IPS-11a (cell line): Measurements from ENCODE around the gene ADAM15.
A peak's percentile ranks its signal among the peaks of the same experiment; 100 is the strongest.

Experiments used
- H3K4me3 ChIP-seq: one replicate; pipeline ENCODE4 v1.5.1; 2013; ENCODE audit warnings: low read depth, low read length, control low read depth

The ADAM15 gene

GRCh38 chr1:155049651-155050559 lies 1.2 kb upstream of the ADAM15 start:
- no peak overlapping the region for H3K4me3 ChIP-seq

GRCh38 chr1:155051342-155051776 lies 243 bp downstream of the ADAM15 start:
- H3K4me3 ChIP-seq: peak overlapping the region; percentile 43

- peak overlapping the region; percentile 43 for H3K4me3 ChIP-seq
Measured at GRCh38 chr1:155051777-155052398, 772 bp downstream of the ADAM15 start.

GRCh38 chr1:155052439-155053395 lies 1.6 kb downstream of the ADAM15 start:
- H3K4me3 ChIP-seq: no peak overlapping the region

GRCh38 chr1:155053531-155054105 lies 2.5 kb downstream of the ADAM15 start:
- H3K4me3 ChIP-seq: no peak overlapping the region

GRCh38 chr1:155057104-155057503 lies 6.0 kb downstream of the ADAM15 start:
- no peak overlapping the region for H3K4me3 ChIP-seq

GRCh38 chr1:155057788-155058211 lies 6.7 kb downstream of the ADAM15 start:
- no peak overlapping the region for H3K4me3 ChIP-seq

GRCh38 chr1:155060736-155061135 lies 9.6 kb downstream of the ADAM15 start:
- no peak overlapping the region for H3K4me3 ChIP-seq

- H3K4me3 ChIP-seq: no peak overlapping the region
Measured at GRCh38 chr1:155061381-155062150, 10.4 kb downstream of the ADAM15 start.

- no peak overlapping the region for H3K4me3 ChIP-seq
Measured at GRCh38 chr1:155062151-155062686, 11.1 kb downstream of the ADAM15 start.

- peak overlapping the region; percentile 78 for H3K4me3 ChIP-seq
Measured at GRCh38 chr1:155062702-155063411, 11.7 kb downstream of the ADAM15 start.

- H3K4me3 ChIP-seq: peak within 1 kb of the TSS; percentile 78
Measured at GRCh38 chr1:155063550-155064110, 12.5 kb downstream of the ADAM15 start, which contains the start of gene EFNA4. TSS of gene EFNA4 (plus strand) at chr1:155063740. CDS start at chr1:155063824, 84 bp downstream.

- H3K4me3 ChIP-seq: peak overlapping the region; percentile 78
Measured at GRCh38 chr1:155064111-155064831, 13.2 kb downstream of the ADAM15 start.

GRCh38 chr1:155064832-155065429 lies 13.8 kb downstream of the ADAM15 start:
- H3K4me3 ChIP-seq: no peak overlapping the region

- no peak overlapping the region for H3K4me3 ChIP-seq
Measured at GRCh38 chr1:155066777-155067176, 15.7 kb downstream of the ADAM15 start.

- no peak overlapping the region for H3K4me3 ChIP-seq
Measured at GRCh38 chr1:155068599-155068998, 17.5 kb downstream of the ADAM15 start.

GRCh38 chr1:155069551-155070157 lies 18.5 kb downstream of the ADAM15 start:
- H3K4me3 ChIP-seq: no peak overlapping the region
